ENCODE measurements around the gene UBXN11.

Gene UBXN11

GRCh38 chr1:26257222-26257621 lies 49.2 kb downstream of the UBXN11 start:
- Histone ChIP-seq H3K4me1 (no peaks in the 10 kb centered on the region), H3K9me3 (no peaks in the 10 kb centered on the region), H3K36me3 (peaks cover 9% of the 10 kb centered on the region), H3K27me3 (no peaks in the 10 kb centered on the region), H3K4me3 (ENCODE audit: low read depth, low read length) (no peak overlapping the region)
- TF ChIP-seq CTCF (IDR thresholded peaks at IDR 0.05; ENCODE audit: low read depth, low read length) = no peak
- no peak for DNase-seq

DNA sequence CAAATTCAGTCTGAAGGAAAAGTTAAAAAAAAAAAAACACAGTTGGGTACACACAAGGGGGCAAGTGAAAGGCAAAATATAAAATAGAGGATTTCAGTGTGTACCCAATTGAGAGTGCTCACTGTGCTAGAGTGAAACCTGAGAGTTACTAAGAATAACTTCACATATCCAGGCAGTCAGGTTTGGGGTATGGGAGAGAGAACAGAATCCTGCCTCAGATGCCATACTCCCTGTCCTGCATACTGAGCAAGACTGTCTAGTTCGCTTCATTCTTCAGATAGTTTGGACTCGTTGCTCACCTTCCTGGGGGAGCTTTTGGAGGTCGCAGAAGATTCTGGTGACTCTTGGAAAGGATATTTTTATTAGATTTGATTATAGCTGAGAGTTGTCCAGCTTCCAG lies 52.0 kb downstream of the UBXN11 start:
- no peak for TF ChIP-seq CTCF (IDR thresholded peaks at IDR 0.05; ENCODE audit: low read depth, low read length)
- H3K9me3 ChIP-seq = no peaks in the 10 kb centered on the region
- no peak overlapping the region for H3K4me3 ChIP-seq (ENCODE audit: low read depth, low read length)
- no peaks in the 10 kb centered on the region for H3K27me3 ChIP-seq
- DNase-seq = no peak
- peaks cover 4% of the 10 kb centered on the region for H3K36me3 ChIP-seq
- no peaks in the 10 kb centered on the region for H3K4me1 ChIP-seq

DNA sequence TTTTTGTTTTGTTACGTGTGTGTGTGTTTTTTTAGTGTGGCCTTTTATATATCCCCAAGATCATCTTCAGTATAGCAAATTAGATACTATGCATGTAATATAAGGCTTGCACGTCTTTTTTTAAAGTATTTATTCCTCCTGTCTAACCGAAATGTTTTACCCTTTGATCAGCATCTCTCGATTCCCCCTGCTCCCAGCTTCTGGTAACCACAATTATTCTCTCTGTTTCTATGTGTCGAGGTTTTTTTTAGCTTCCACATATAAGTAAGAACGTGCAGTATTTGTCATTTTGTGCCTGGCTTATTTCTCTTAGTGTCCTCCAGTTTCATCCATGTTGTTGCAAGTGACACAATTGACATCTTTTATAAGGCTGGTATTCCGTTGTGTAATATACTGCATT lies 53.7 kb downstream of the UBXN11 start:
- DNase-seq = no peak

GRCh38 chr1:26239936-26240335 lies 66.5 kb downstream of the UBXN11 start:
- H3K4me3 ChIP-seq (ENCODE audit: low read depth, low read length) = no peak overlapping the region
- TF ChIP-seq CTCF (IDR thresholded peaks at IDR 0.05; ENCODE audit: low read depth, low read length) = no peak
- H3K9me3 ChIP-seq = no peaks in the 10 kb centered on the region
- H3K36me3 ChIP-seq = no peaks in the 10 kb centered on the region
- H3K4me1 ChIP-seq = no peaks in the 10 kb centered on the region
- DNase-seq = no peak
- no peaks in the 10 kb centered on the region for H3K27me3 ChIP-seq

More for the DNA sequence above, 53.7 kb downstream of the UBXN11 start:
- no peaks in the 10 kb centered on the region; the same call in 1 of the 2 replicates for H3K36me3 ChIP-seq
- H3K4me3 ChIP-seq (ENCODE audit: low read depth, low read length) = no peak overlapping the region
- no peaks in the 10 kb centered on the region for H3K27me3 ChIP-seq
- no peak for TF ChIP-seq CTCF (IDR thresholded peaks at IDR 0.05; ENCODE audit: low read depth, low read length)
- no peaks in the 10 kb centered on the region for H3K9me3 ChIP-seq
- H3K4me1 ChIP-seq = no peaks in the 10 kb centered on the region

DNA sequence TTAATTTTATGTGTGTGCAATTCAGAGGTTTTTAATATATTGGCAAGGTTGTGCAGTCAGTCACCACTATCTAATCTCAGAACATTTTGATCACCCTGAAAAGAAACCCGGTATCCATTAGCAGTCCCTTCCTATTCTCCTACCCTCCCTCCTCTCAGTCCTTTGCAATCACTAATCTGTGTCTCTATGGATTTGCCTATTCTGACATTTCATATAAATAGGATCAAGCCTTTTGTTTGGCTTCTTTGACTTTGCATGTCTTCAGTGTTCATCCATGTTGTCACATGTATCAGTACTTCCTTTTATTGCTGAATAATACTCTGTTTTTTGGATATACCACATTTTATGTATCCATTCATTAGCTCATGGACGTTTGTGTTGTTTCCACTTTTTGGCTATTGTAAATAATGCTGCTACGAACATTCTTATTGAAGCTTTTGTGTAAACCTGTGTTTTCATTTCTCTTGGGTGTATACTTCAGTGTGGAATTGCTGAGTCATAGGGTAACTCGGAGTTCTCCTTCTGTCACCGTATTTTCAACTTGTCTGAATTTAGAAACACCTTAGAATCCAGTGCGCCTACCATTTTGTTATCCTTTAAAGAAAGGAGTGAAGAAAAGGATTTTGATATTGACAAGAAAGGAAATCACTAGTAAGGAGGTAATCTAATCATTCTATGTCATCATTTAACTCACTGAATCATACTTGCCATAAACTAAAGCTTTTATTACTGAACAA lies 69.0 kb downstream of the UBXN11 start:
- Histone ChIP-seq H3K4me3 (ENCODE audit: low read depth, low read length) (no peak overlapping the region), H3K9me3 (no peaks in the 10 kb centered on the region), H3K4me1 (no peaks in the 10 kb centered on the region), H3K27me3 (no peaks in the 10 kb centered on the region), H3K36me3 (no peaks in the 10 kb centered on the region)
- TF ChIP-seq CTCF (IDR thresholded peaks at IDR 0.05; ENCODE audit: low read depth, low read length) = no peak
- DNase-seq = no peak

GRCh38 chr1:26234644-26235370 lies 71.6 kb downstream of the UBXN11 start:
- H3K36me3 ChIP-seq = no peaks in the 10 kb centered on the region
- peak; percentile 17 for DNase-seq
- TF ChIP-seq CTCF (IDR thresholded peaks at IDR 0.05; ENCODE audit: low read depth, low read length) = 0 out of 2 replicates have a peak, but pooled peaks have one; percentile 12
- H3K4me3 ChIP-seq (ENCODE audit: low read depth, low read length) = peak overlapping the region; percentile 88
- H3K27me3 ChIP-seq = no peaks in the 10 kb centered on the region
- no peaks in the 10 kb centered on the region for H3K9me3 ChIP-seq
- no peaks in the 10 kb centered on the region for H3K4me1 ChIP-seq
